Measurements from ENCODE around the gene CORT.

CORT gene

GRCh38 chr1:10444795-10445397 is 4.9 kb upstream of the CORT start:
- no peak overlapping the region for H3K4me3 ChIP-seq (ENCODE audit: low read depth, low read length)
- no peaks in the 10 kb centered on the region for H3K27me3 ChIP-seq (ENCODE audit: insufficient read depth, low read depth, severe bottlenecking)
- no peaks in the 10 kb centered on the region for H3K9me3 ChIP-seq (ENCODE audit: severe bottlenecking)
- H3K36me3 ChIP-seq, result peaks cover 21% of the 10 kb centered on the region
- DNase-seq, result no peak
- TF ChIP-seq CTCF (IDR thresholded peaks at IDR 0.05; ENCODE audit: low read depth, low read length), result no peak
- no peak overlapping the region for H3K27ac ChIP-seq

- no peak for DNase-seq
- no peak overlapping the region for H3K4me3 ChIP-seq (ENCODE audit: low read depth, low read length)
Measured at GRCh38 chr1:10446790-10447422, 2.9 kb upstream of the CORT start.

GRCh38 chr1:10450156-10450814 is 454 bp downstream of the CORT start:
- no peaks in the 10 kb centered on the region for H3K27me3 ChIP-seq (ENCODE audit: insufficient read depth, low read depth, severe bottlenecking)
- no peak overlapping the region for H3K4me3 ChIP-seq (ENCODE audit: low read depth, low read length)
- H3K36me3 ChIP-seq, result peaks cover 3% of the 10 kb centered on the region; the same call in 1 of the 2 replicates
- H3K9me3 ChIP-seq (ENCODE audit: severe bottlenecking), result no peaks in the 10 kb centered on the region
- no peak for DNase-seq
- no peak overlapping the region for H3K27ac ChIP-seq
- no peak for TF ChIP-seq CTCF (IDR thresholded peaks at IDR 0.05; ENCODE audit: low read depth, low read length)

More at GRCh38 chr1:10446790-10447422, 2.9 kb upstream of the CORT start:
- H3K27ac ChIP-seq, result no peak overlapping the region
- H3K9me3 ChIP-seq (ENCODE audit: severe bottlenecking), result no peaks in the 10 kb centered on the region
- no peaks in the 10 kb centered on the region for H3K27me3 ChIP-seq (ENCODE audit: insufficient read depth, low read depth, severe bottlenecking)
- H3K36me3 ChIP-seq, result peaks cover 15% of the 10 kb centered on the region
- no peak for TF ChIP-seq CTCF (IDR thresholded peaks at IDR 0.05; ENCODE audit: low read depth, low read length)

GRCh38 chr1:10450836-10451235 is 1.0 kb downstream of the CORT start:
- Histone ChIP-seq H3K27me3 (ENCODE audit: insufficient read depth, low read depth, severe bottlenecking) (no peaks in the 10 kb centered on the region), H3K36me3 (peaks cover 3% of the 10 kb centered on the region; the same call in 1 of the 2 replicates), H3K27ac (no peak overlapping the region), H3K4me3 (ENCODE audit: low read depth, low read length) (no peak overlapping the region), H3K9me3 (ENCODE audit: severe bottlenecking) (no peaks in the 10 kb centered on the region)
- no peak for DNase-seq
- TF ChIP-seq CTCF (IDR thresholded peaks at IDR 0.05; ENCODE audit: low read depth, low read length), result no peak

- H3K27me3 ChIP-seq (ENCODE audit: insufficient read depth, low read depth, severe bottlenecking), result no peaks in the 10 kb centered on the region
- no peak overlapping the region for H3K27ac ChIP-seq
- H3K9me3 ChIP-seq (ENCODE audit: severe bottlenecking), result no peaks in the 10 kb centered on the region
- H3K36me3 ChIP-seq, result peaks cover 3% of the 10 kb centered on the region; the same call in 1 of the 2 replicates
- TF ChIP-seq CTCF (IDR thresholded peaks at IDR 0.05; ENCODE audit: low read depth, low read length), result no peak
- H3K4me3 ChIP-seq (ENCODE audit: low read depth, low read length), result no peak overlapping the region
- no peak for DNase-seq
Measured at GRCh38 chr1:10451287-10451686, 1.5 kb downstream of the CORT start.

All from WERI-Rb-1 (cell line).